Measurements from ENCODE around the gene TRIM38. TPM values are rescaled to one million over a fixed set of nuclear protein-coding genes. Genes with fewer than 3 reads are reported as not detected.
"Not testable (repeated sequence)": the region's sequence is repeated elsewhere in the genome, so short reads cannot be mapped to it uniquely, and the experiment has no call there.

Gene TRIM38, protein sequence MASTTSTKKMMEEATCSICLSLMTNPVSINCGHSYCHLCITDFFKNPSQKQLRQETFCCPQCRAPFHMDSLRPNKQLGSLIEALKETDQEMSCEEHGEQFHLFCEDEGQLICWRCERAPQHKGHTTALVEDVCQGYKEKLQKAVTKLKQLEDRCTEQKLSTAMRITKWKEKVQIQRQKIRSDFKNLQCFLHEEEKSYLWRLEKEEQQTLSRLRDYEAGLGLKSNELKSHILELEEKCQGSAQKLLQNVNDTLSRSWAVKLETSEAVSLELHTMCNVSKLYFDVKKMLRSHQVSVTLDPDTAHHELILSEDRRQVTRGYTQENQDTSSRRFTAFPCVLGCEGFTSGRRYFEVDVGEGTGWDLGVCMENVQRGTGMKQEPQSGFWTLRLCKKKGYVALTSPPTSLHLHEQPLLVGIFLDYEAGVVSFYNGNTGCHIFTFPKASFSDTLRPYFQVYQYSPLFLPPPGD
- 3.8 and 4.3 TPM in 2 replicates for total RNA-seq (2014; rRNA removed; shearing (Covaris generic))
- polyA plus RNA-seq (2015; cell fraction: cytosol; rRNA removed): 5.0 and 5.3 TPM in 2 replicates
- 12.6 and 13.7 TPM in 2 replicates for polyA plus RNA-seq (2015; cell fraction: nucleus; rRNA removed)

DNA sequence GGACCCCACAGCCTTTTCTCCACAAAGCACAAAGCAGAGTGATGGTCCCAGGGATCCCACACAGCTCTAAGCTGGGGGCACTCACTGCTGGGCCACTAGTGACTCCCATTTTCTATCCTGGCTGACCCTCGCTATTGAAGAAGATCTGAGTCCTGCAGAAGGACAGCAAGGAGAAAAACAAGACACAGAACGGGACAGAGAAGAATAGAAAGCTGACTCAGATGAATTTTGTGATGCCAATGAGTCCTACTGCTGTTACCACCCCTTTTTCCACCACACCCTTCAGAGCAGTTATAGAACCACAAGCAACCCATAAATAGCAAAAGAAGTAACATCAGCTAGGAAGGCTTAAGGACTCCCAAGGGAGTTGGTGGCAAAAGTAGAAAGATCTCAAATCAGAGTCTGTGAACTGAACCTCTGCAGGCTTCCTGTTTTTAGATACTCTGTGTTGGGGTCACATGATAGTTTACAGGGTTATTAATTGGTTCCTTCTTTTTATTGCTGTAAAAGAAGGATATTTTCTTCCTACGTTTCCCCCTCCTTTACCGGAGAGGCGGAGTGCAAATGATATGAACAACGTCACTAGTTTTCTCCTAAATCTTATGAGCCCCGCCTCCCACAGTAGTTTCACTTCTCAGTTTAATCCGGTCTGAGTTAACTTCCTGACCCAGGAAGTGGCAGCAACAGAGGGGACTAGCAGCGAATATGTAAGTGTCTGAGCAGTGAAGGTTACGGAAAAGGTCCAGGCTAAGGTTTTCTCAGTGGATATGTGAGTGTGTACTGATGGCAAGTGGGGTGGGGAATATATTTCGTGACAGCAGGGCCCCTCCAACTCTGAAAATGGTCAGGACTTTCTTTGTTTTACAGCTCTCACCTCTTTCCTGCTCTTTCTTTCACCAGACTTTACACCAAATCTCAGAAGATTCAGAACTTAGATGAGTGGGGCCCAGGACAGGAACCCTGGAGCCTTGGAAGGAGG, at the start of gene TRIM38:
Gene TRIM38 (plus strand): TSS at position 654 of the 979 bp plus-strand sequence. CDS start 3,721 bp downstream, outside the sequence.
- peak; percentile 89 for DNase-seq (ENCODE audit: low read depth)

DNA sequence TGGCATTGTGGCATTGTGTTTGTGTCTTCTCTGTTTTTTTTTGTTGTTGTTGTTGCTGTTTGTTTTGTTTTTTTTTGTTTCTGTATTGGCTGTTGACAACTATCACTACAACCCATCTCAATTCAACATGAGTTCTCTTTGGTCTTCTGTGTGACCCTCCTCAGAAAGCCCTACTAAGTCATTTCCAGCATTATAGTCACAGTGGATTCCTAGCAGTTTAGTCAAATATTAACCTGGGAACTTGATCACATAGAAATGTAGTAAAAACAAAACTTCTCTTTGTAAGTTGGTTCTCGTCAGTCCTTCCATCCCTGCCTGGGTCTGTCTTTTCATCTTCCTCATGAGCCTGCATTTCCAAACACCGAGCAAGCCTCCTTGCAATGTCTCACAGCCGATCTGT, 48.9 kb upstream of the TRIM38 start:
- DNase-seq (ENCODE audit: low read depth): no peak

DNA sequence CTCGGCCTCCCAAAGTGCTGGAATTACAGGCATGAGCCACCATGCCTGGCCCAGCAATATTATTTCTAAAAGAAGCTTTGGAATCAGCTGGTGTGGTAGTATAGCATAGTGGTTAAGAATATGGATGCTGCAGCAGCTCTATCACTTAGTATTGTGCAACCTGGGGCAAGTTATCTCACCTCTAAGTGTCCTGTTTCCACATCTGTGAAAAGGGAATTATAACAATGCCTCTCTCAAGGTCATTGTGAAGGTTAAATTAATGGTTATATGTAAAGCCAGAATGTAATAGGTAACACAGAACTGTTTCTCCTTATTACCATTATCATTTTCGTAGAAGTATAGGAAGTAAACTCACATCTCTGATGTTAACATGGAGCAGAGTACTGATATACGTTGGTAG, 46.3 kb upstream of the TRIM38 start:
- no peak for DNase-seq (ENCODE audit: low read depth)

DNA sequence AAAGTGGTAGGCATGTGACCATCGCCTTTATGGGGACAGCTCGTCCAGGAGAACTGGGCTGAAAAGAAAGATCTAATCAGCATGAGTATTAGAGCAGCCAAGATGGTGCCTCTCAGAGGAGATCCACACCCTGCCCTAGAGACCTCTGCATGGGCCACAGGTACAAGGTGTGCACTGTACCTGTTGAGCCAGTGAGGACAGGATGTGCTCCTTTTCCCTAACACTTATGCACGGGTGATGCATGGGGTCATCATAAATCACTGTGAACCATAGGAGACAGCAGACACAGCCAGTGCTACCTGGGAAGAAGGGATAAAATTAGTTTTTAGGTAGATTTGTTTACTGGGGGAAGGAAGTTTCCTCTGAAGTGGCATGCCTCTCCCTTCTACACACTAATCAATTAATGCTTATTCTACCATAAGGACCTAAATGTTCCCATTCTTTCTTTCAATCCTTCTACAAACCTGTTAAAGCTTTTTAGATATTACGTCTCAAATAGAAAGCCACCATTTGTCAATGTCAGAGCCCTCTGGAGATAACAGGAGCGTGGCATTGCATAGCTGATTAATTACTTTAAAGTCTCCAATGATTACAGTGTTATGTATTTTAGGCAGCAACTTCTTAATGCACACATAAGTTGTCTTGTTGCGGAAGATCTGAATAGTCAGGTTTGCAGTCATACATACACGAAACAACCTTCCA, 45.7 kb upstream of the TRIM38 start:
- DNase-seq (ENCODE audit: low read depth): no peak

DNA sequence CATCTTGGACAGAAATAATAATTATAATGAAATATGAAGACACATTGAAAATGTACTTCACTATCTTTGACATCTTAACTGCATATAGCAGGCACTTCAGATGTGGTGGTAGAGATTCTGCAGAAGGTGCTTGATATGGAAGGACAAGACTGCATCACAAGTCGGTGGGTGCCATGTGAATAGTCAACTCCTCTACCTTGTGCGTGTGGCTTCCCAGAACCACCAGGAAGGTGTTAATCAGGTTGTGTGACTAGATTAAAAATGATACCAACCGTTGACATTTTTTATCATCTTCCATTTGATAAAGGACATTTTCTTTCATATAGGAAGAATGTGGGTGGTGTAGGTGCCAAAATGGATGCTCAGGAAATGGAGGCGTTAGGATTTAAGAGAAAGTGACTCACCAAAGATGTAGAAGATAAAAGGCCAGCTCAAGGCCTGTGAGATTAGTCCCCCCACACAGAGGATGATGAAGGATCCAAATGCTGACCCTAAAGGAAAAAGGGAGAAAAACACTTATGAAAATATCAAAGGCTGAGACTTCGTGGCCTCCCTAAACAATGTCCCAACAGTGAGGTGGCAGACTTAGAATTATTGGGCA, 44.4 kb upstream of the TRIM38 start:
- no peak for DNase-seq (ENCODE audit: low read depth)

DNA sequence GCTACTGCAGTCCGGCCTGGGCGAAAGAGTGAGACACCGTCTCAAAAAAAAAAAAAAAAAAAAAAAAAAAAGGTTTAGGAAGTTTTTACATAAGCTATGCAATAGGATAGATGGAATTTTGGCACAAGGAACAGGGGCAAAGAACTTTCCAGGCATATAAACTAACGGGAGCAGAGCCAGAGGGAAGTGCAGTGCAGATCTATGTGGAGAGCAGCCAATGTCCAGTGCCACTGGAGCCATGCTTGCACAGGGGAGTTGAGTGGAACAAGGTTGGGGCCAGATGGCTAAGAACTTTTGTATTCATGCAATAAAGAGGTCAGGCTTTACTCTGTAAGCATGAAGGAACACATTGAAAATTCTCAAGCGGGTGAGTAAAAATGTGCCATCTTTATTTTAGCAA, 42.9 kb upstream of the TRIM38 start:
- no peak for DNase-seq (ENCODE audit: low read depth)

DNA sequence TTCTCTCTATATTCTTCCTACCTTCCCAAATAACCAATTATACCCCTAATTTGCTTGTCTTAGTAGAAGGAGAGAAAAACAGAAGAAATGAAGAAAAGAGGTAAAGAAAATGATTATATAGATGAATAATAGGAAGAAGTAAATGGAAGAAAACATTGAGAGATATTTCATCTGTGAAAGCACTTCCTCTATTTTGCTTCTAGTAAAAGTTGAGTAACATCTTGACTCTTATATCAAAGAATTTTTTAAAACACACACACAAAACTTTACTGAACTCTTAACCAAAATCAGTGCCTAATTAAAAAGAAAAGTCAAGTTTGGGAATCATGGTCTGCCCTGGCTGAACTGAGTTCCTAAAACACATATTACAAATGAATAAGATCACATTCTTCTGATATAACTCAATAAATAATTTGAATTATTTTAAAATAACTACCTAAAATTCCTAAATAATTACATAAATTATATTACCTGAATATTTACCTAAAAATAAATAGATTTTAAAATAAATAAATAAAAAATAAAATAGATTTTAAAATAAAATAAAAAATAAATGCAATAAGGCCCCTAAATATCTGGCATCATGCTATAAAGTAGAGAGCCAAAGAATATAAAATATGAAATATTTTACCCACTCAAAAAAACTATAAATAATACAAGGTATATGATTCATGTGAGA, 40.9 kb upstream of the TRIM38 start:
- no peak for DNase-seq (ENCODE audit: low read depth)

DNA sequence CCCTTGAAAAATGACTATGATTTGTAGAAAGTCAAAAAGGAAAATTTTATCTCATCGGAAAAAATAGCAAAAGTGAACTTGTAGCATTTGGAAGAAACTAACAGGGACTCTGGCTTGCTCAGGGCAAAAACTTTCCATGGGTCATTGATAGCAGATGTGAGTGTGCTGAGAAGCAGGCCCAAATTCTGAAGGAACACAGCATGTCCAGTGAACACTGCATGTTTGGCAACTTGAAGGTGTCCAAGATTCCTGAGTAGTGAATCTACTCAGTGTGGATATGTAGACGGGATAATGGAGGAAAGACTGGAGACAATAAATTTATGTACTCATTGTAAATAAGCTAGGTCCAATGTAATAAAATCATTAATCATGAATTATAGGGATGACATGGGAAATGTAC, 40.3 kb upstream of the TRIM38 start:
- DNase-seq (ENCODE audit: low read depth): no peak

DNA sequence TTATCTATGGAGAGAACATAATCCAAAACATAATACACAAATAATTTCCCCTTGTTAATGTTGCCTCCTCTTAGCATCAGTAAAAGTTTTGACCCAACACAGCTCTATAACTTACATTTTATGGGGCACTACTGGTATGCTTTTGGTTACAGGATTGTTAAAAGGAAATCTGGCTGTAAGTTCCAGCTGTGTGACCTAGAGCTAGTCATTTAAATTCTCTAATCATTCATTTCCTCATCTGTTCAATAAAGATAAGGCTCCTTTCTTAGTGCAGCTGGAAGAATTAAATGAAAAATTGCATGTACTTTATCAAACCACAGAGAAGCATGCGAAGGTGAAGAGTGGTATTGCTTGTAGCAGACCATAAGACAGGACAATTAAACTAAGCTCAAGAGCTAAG, 36.7 kb upstream of the TRIM38 start:
- DNase-seq (ENCODE audit: low read depth): no peak

DNA sequence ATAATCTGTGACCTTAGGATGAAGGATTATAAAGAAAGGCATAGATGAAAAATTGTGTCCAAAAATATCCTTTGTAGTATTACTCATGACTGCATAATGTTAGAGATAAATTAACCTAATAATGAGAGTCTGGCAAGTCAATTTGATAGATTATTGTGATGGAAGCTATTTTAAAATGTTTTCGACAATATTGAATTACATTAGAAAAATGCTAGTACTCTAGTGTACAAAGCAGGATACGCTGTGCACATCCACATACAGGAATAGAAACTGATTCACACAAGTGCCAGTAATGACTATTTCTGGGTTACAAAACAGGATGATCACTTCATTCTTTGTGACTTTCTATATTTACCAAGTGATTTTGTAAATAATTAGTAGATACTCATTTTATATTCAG, 35.4 kb upstream of the TRIM38 start:
- DNase-seq (ENCODE audit: low read depth): no peak

DNA sequence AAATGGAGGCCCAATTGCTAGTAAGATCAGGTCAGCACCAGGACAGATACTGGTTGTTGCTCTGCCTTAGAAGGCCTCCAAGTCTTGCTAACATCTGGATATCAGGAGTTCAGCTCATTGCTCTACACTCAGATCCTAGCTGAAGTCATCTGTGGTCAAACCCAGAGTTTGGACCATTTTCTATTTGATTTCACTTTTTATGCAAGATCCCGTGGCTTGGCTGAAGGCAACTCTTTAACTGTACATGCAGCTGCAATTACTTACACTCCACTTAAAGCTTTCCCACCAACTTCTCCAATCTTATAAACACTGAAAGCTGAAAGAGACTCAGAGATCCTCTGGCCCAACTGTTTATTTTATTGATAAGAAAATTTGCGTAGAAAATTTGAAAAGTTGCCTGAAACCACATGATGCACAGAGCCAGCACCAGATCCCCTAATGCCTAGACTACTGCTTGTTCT, 34.8 kb upstream of the TRIM38 start:
- no peak for DNase-seq (ENCODE audit: low read depth)

DNA sequence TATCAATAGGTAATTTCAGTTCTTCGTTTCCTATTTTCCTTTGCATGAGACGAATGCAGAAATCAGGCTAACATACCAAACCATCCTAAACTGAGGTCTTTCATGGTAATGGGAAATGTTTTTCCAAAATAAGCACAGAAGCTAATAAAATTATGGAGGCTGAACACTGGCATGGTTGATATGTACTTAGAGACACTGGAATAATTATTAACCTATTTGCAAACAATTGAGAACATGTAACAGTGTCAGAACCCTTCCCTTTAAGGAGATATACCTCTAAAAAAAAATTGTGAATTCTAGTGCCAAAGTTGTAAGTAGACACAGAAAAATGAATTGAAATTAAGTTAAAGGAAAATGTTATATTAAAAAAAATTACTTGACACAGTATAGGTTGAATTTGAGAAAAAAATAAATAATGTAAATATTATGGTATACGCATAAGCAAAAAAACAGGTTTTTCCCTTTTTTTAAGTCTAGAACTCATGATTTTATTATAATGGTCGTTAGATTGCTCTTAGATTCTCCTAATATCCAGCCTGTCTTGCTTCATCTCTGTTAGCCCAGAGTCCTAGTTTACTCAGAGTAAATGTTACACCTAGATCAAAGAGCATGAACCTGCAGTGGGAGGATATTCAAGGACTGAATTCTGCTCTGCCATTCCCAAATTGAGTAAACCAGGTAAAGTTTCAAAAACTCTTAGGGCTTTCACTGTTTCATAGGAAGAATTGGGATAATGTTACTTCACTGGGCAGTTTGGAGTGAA, 33.9 kb upstream of the TRIM38 start:
- no peak for DNase-seq (ENCODE audit: low read depth)

DNA sequence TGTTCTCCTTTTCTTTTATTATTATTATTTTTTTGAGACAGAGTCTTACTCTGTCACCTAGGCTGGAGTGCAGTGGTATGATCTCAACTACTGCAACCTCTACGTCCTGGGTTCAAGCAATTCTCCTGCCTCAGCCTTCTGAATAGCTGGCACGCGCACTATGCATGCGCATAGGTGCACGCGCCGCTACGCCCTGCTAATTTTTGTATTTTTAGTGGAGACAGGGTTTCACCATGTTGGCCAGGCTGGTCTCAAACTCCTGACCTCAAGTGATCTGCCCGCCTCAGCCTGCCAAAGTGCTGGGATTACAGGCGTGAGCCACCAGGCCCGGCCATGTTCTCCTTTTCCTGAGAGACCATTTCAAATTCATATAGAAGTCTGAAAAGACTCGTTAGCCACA, 32.8 kb upstream of the TRIM38 start:
- not testable (repeated sequence) for DNase-seq (ENCODE audit: low read depth)

DNA sequence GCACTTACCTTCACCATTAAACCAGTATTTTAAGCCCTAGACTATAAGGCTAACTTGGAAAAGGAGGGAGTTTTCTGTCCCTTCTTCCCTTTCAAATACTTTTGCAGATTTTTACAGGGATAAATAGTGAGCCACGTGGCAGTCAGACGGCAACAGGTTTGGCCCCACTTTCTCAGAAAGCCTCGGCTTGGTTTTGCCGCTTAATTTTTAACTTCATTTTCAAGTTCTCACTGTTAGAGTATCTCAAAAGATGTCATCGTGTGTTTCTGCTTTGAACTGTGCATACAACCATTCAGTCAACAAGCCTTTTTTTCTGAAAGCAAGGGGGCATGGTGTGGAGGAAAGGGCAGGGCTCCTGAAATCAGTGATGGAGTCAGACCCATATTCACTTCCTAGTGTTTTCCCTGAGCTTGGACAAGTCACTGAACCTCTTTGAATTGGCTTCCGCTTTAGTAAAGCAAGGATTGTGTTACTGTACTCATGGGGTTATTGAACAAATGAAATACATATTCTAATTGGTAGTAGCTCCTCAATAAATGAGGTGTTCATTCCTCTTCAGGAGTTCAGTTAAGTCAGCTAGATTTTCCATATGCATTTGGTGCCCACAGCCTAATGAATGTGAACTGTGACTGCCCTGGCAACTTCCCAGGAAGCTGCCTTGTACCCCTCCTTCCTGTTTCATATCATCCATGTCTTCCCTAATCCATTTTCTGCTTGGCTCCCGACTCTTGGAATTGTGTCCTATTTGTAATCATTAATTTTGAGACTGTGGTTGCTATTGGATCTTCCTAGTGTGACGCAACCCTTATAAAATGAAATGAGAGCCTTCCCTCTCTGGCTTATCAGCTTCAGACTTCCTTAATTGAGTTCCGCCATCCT, 31.8 kb upstream of the TRIM38 start, which contains the start of gene SLC17A2:
Gene SLC17A2 (minus strand): TSS at position 160 of the 879 bp plus-strand sequence. CDS start 4,895 bp downstream, outside the sequence.
- DNase-seq (ENCODE audit: low read depth): no peak

DNA sequence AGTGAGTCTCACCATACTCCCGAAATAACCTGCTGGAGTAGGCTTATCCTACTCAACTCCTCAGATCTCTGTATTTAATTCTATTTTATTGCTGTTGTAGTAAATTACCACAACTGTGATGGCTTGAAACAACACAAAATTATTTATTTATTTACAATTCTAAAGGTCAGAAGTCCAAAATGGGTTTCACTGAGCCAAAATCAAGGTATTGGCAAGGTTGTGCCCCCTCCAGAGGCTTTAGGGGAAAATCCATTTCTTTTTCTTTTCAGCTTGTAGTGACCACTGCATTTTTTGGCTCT, 31.2 kb upstream of the TRIM38 start:
- DNase-seq (ENCODE audit: low read depth): no peak

DNA sequence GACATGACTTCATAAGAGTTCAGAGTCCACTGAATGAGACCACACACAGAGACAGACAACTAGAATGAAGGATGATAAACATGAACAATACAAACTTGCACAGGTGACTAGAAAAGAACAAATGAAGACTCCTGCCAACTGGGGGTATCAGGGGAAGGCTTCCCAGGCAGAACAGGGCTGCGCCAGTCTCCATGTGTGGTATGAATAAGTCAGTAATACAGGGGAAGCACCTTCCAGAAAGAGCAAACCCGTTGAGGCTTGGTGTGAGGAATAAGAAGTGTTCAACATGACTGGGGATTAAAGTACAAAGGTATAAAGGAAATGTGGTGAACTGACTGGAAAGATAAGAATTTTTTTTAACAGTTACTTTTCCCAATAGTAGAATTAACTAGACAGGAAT, 28.4 kb upstream of the TRIM38 start:
- no peak for DNase-seq (ENCODE audit: low read depth)

DNA sequence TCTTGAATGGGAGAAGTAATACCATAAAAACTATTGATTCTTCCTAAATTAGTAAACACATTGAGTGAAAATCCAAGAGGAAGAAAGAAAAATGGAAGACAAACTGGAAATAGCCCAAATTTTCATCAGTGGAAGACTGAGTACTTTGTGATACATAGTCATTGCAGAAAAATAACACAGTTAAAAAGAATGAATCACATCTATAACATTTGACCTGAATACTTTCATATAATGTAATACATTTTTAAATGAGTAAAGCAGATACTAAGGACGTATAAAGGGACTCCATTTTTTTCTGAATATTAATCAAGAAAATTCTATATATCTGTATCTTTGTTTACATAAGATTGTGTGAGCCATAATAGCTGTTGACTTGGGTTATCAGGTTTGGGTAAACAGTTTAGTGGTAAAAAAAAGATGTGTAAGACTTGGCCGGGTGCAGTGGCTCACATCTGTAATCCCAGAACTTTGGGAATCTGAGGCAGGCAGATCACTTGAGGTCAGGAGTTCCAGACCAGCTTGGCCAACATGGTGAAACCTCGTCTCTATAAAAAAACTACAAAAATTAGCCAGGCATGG, 27.8 kb upstream of the TRIM38 start:
- no peak for DNase-seq (ENCODE audit: low read depth)

DNA sequence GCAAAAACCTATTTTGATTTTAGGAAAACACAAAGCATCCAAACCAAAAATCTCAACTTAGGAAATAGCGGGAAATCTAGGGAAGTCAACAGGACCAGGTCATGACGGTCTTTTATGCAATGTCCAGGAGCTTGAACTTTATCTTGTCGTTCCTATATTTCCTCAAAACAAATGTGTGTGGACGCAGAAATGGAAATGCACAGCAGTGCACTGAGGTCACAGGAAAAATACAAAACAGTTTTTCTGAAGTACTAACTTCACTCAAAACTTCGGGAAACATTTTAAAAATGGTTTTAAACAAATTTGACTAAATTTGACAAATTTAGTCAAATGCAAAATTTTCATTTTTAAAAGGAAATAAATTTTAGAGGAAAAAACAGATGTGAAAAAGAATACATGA, 26.6 kb upstream of the TRIM38 start:
- no peak for DNase-seq (ENCODE audit: low read depth)

Measured in HT1080 (cell line).